SK-N-SH treated with all-trans-retinoic acid at 6 μM for 48 hours (cell line): ENCODE data around the gene CALU.

Experiments
- CSDC2 ChIP-seq: fragments of 250-450 bp; sonication (Bioruptor Pico); IDR thresholded peaks from 2 replicates; pipeline ENCODE4 v1.5.0; 2020; ENCODE audit warnings: mild to moderate bottlenecking, moderate library complexity
- GLIS3 ChIP-seq: fragments of 250-450 bp; sonication (Bioruptor Pico); IDR thresholded peaks from 2 replicates; pipeline ENCODE4 v1.5.0; 2020; ENCODE audit warnings: mild to moderate bottlenecking, moderate library complexity
- SNAI2 ChIP-seq: fragments of 250-450 bp; sonication (Bioruptor Pico); IDR thresholded peaks from 2 replicates; pipeline ENCODE4 v1.5.0; 2020; ENCODE audit warnings: mild to moderate bottlenecking, moderate library complexity
- TF ChIP-seq, protein P1 (sequence below): fragments of 250-450 bp; sonication (Bioruptor Pico); IDR thresholded peaks from 2 replicates; pipeline ENCODE4 v1.8.0; 2020; ENCODE audit warnings: mild to moderate bottlenecking, moderate library complexity, borderline replicate concordance
- TF ChIP-seq, protein P2 (sequence below): fragments of 250-450 bp; sonication (Bioruptor Pico); IDR thresholded peaks from 2 replicates; pipeline ENCODE4 v1.5.1; 2020; ENCODE audit warnings: low read depth, mild to moderate bottlenecking, moderate library complexity

DNA sequence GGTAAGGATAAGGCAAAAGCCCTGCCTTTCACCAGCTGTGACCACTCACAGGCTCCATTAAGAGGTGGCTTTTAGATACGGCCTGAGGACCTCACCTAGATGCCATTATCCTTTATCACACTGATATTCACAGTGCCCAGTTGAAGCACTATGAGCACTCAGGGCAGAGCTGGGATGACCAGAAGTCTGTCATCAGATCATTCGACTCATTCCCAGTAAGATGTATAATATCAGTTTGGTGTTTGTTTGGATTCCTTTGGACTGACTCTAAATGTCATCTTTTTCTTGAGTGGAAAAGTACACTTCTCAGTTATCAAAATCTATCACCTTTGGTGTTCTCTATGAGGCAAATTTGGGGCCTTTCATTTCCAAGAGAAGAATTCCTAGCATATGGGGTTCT is 71.3 kb downstream of the CALU start:
- TF ChIP-seq CSDC2 (CRISPR knock-in tag) (no peak), SNAI2 (CRISPR knock-in tag) (no peak), GLIS3 (no peak)
- TF ChIP-seq, protein P1, sequence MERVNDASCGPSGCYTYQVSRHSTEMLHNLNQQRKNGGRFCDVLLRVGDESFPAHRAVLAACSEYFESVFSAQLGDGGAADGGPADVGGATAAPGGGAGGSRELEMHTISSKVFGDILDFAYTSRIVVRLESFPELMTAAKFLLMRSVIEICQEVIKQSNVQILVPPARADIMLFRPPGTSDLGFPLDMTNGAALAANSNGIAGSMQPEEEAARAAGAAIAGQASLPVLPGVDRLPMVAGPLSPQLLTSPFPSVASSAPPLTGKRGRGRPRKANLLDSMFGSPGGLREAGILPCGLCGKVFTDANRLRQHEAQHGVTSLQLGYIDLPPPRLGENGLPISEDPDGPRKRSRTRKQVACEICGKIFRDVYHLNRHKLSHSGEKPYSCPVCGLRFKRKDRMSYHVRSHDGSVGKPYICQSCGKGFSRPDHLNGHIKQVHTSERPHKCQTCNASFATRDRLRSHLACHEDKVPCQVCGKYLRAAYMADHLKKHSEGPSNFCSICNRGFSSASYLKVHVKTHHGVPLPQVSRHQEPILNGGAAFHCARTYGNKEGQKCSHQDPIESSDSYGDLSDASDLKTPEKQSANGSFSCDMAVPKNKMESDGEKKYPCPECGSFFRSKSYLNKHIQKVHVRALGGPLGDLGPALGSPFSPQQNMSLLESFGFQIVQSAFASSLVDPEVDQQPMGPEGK (CRISPR knock-in tag): no peak
- TF ChIP-seq, protein P2, sequence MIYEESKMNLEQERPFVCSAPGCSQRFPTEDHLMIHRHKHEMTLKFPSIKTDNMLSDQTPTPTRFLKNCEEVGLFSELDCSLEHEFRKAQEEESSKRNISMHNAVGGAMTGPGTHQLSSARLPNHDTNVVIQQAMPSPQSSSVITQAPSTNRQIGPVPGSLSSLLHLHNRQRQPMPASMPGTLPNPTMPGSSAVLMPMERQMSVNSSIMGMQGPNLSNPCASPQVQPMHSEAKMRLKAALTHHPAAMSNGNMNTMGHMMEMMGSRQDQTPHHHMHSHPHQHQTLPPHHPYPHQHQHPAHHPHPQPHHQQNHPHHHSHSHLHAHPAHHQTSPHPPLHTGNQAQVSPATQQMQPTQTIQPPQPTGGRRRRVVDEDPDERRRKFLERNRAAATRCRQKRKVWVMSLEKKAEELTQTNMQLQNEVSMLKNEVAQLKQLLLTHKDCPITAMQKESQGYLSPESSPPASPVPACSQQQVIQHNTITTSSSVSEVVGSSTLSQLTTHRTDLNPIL (CRISPR knock-in tag): no peak
